RWPE2 (cell line): ENCODE measurements around the gene GTF2A1.

Experiments
- ATAC-seq: fragments of 200-7000 bp; cut with Tn5 transposase; 3 replicates; pipeline ENCODE4 v1.9.1; 2021; ENCODE audit warnings: low read depth
- DNase-seq: peaks from one replicate; pipeline ENCODE4 v3.0.0-alpha.2; 2020; ENCODE audit warnings: low spot score
- H3K27ac ChIP-seq: fragments of 450-650 bp; 2 replicates; pipeline ENCODE4 v1.5.1; 2017; ENCODE audit warnings: mild to moderate bottlenecking; ENCODE audit not compliant: poor library complexity, severe bottlenecking
- H3K27me3 ChIP-seq: fragments of 250-450 bp; sonication (Bioruptor Pico); 2 replicates; pipeline ENCODE4 v1.5.1; 2021; ENCODE audit warnings: mild to moderate bottlenecking, moderate library complexity; ENCODE audit not compliant: insufficient read depth, poor library complexity, severe bottlenecking
- H3K36me3 ChIP-seq: fragments of 250-450 bp; sonication (Bioruptor Pico); 2 replicates; pipeline ENCODE4 v1.5.1; 2020; ENCODE audit warnings: low read depth, mild to moderate bottlenecking, moderate library complexity
- H3K4me1 ChIP-seq: fragments of 250-450 bp; sonication (Bioruptor Pico); 2 replicates; pipeline ENCODE4 v1.5.1; 2021; ENCODE audit warnings: mild to moderate bottlenecking, moderate library complexity; ENCODE audit not compliant: insufficient read depth, poor library complexity, severe bottlenecking
- H3K4me3 ChIP-seq: fragments of 250-450 bp; sonication (Bioruptor Pico); 2 replicates; pipeline ENCODE4 v1.5.1; 2021; ENCODE audit warnings: mild to moderate bottlenecking, moderate library complexity; ENCODE audit not compliant: severe bottlenecking
- H3K9me3 ChIP-seq: fragments of 250-450 bp; sonication (Bioruptor Pico); 2 replicates; pipeline ENCODE4 v1.5.1; 2021; ENCODE audit warnings: mild to moderate bottlenecking, moderate library complexity; ENCODE audit not compliant: severe bottlenecking
- CTCF ChIP-seq: fragments of 450-650 bp; IDR thresholded peaks from one replicate; pipeline ENCODE4 v1.5.1; 2017; ENCODE audit warnings: mild to moderate bottlenecking, moderate library complexity; ENCODE audit not compliant: poor library complexity, severe bottlenecking

GTF2A1 gene

GRCh38 chr14:81193924-81194633, 26.7 kb downstream of the GTF2A1 start:
- peak; percentile 57; the same call in 2 of the 3 replicates for ATAC-seq
- no peak for DNase-seq
- TF ChIP-seq CTCF: no peak
- Histone ChIP-seq H3K36me3 (peaks cover 73% of the 10 kb centered on the region), H3K27me3 (peaks cover 3% of the 10 kb centered on the region), H3K27ac (no peak overlapping the region), H3K4me1 (peaks cover 4% of the 10 kb centered on the region), H3K4me3 (no peak overlapping the region), H3K9me3 (no peaks in the 10 kb centered on the region)

- ATAC-seq (no peak), DNase-seq (no peak)
- H3K27ac ChIP-seq: no peak overlapping the region
- peaks cover 3% of the 10 kb centered on the region for H3K27me3 ChIP-seq
- H3K9me3 ChIP-seq: no peaks in the 10 kb centered on the region
- no peak for TF ChIP-seq CTCF
- peaks cover 75% of the 10 kb centered on the region for H3K36me3 ChIP-seq
- H3K4me1 ChIP-seq: peaks cover 4% of the 10 kb centered on the region
- no peak overlapping the region for H3K4me3 ChIP-seq
Measured at GRCh38 chr14:81192594-81192993, 28.2 kb downstream of the GTF2A1 start.

GRCh38 chr14:81187832-81188522, 32.8 kb downstream of the GTF2A1 start:
- Histone ChIP-seq H3K4me1 (peaks cover 2% of the 10 kb centered on the region), H3K27me3 (peaks cover 3% of the 10 kb centered on the region), H3K4me3 (no peak overlapping the region), H3K27ac (no peak overlapping the region), H3K36me3 (peaks cover 61% of the 10 kb centered on the region), H3K9me3 (no peaks in the 10 kb centered on the region)
- ATAC-seq (no peak), DNase-seq (no peak)
- TF ChIP-seq CTCF: no peak

- H3K27ac ChIP-seq: no peak overlapping the region
Measured at GRCh38 chr14:81179631-81180030, 41.1 kb downstream of the GTF2A1 start.

More at GRCh38 chr14:81179631-81180030, 41.1 kb downstream of the GTF2A1 start:
- DNase-seq: no peak
- ATAC-seq: no peak
- Histone ChIP-seq H3K27me3 (no peaks in the 10 kb centered on the region), H3K4me3 (no peak overlapping the region), H3K4me1 (peaks cover 20% of the 10 kb centered on the region), H3K9me3 (no peaks in the 10 kb centered on the region), H3K36me3 (peaks cover 18% of the 10 kb centered on the region)
- no peak for TF ChIP-seq CTCF
